Hypothalamus (tissue), 51 donors: ENCODE data around the gene DZIP1.
A peak's percentile ranks its signal among the peaks of the same experiment; 100 is the strongest.

Experiments
- DNase-seq, 51 donors: peaks; one replicate each; lab custom pipeline; 2025; lab: John Stamatoyannopoulos, UW

DZIP1 gene

DNA sequence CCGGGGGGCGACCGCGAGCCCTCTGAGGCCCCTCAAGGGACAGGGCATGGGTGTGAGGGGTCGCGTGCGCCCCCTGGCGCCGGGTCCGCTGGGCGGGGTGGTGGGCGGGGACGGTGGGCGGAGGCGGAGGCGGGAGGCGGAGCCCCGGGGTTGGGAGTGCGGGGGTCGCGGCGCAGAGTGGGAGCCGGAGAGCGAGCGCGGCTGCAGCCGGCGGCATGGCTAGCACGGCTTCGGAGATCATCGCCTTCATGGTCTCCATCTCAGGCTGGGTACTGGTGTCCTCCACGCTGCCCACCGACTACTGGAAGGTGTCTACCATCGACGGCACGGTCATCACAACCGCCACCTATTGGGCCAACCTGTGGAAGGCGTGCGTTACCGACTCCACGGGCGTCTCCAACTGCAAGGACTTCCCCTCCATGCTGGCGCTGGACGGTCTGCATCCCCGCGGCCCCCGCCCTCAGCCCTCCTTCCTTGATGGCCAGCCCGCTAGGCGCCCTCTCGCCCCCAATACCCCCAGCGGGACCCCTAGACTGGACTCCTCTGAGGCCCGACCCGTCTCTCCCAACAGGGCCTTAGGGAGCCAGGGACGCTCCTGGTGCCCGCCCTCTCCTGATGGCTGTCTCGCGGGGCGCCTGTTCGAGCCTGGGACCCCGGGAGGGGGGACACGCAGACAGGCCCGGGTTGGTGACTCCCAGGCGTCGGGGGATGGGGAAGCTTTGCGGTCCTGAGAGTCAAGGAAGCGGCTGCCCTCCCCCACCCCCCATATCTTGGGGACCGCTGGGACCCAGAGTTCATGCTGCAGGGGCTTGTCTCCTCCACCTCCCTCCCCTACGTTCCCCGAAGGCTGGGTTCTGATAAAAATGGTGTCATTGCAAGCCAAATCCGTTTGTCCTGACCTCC lies 91.7 kb downstream of the DZIP1 start, which contains the start of gene CLDN10:
TSS of gene CLDN10 (plus strand) at position 182 of the 903 bp plus-strand sequence. CDS start at position 216, 34 bp downstream.
- peak in 25 of 51 donors; percentile 2 to 55 (median 27) for DNase-seq

DNA sequence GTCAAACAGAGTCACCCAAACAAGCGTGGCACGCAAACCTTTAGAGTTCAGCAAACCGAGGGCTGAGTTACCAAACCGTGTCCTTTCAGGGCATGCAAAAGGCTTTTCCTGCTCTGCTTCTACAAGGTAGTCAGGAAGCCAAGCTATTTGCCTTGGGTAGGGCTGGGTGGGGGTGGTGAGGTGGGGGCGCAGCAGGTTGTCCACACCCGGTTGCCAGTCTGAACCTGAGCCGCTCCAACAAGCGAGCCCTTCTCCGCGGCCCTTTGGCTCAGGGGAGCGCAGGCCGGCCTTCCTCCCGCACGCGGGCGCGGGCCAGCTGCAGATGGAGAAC lies 92.3 kb downstream of the DZIP1 start:
- no peak for DNase-seq

DNA sequence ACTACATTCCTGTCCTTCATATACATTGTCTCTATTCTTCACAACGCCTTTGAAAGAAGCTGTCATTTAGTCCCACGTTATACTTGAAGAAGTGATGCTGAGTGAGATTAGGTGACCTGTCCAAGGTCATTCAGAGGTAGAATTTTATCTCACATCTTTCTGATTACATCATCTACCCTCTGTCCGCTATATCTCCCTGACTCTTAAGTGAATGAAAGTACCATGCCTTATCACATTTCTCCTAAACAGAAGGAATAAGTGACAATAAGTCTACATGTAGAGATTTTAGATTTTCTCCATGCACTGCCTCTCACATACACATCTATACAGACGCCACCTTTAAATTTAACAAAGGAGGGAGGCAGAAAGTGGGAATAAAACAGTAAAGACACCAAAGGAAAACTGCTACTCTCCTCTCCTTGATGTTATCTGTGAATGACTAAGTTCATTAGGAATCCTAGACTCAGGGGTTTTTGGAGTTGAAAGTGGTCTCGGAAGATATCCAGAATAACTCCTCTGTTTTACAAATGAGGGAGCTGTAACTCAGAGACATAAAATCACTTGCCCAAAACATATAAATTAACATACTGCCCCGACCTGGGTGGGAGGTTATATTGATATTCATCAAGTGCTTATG lies 96.9 kb downstream of the DZIP1 start:
- DNase-seq = no peak

DNA sequence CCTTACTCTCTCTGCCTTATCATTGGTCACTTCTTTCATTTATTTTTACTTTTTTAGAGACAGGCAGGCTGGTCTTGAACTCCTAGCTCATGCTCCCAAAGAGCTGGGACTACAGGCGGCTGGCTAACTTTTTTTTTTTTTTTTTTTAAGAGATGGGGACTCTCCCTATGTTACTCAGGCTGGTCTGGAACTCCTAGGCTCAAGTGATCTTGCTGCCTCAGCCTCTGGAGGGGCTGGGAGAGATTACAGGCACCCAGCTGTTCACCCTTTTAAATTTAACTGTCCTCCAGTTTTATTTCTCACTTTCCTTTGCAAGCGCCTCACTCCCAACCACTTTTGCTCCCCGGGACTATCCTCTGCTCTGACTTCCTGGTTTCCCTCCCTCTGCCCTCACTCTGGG lies 97.6 kb downstream of the DZIP1 start:
- no peak for DNase-seq

DNA sequence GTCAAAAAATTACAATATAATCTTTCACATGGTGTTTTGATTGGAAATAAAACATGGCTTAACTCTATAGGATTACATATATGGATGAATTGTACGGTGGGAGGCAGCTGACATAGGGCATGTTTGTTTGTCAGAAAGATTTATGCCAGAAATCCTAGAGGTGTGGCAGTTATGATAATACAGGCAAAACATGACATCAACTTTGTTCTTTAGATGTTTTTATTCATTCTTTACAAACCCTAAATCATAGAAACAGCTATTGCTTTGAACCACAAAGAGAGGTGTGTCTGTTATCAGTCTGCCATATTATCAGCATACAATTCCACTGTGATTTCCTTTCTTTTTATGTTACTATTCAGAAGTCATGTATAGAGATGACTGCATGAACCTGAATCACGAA lies 100.2 kb downstream of the DZIP1 start:
- no peak for DNase-seq

DNA sequence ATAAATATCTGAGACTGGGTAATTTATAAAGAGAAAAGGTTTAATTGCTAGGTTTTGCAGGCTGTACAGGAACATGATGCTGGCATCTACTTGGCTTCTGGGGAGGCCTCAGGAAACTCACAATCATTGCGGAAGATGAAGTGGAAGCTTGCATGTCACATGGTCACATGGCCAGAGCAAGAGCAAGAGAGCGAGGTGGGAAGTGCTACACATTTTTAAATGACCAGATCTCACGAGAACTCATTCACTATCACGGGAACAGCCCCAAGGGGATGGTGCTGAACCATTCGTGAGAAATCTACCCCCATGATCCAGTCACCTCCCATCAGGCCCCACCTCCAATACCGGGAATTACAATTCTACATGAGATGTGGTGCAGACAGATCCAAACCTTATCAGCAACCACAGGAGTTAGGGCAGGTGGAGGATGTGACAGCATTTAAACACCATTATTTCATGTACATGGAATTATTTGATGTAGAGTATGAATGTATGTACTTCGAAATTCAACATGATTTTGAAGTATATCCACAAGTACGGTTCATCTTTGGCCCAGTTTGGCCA lies 102.5 kb downstream of the DZIP1 start:
- DNase-seq = no peak

DNA sequence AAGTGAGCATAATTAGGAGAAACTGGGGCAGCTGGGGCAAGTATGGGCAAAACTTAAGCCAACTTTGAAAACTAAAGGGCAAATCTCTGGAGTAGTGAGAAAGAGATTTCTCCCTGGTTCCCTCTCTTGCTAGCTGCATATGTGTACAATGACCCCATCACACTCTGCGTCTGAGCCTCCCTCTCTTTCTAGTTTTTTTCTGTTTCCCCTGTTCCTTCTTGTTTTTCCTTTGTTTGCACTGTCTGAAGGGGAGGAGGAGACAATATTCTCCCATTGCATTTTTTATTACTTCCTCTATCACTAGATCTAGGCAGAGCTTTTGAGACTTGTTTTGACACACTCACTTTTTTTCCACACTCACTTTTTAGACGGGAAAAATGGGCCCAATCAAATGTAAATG lies 103.2 kb downstream of the DZIP1 start:
- DNase-seq = no peak

DNA sequence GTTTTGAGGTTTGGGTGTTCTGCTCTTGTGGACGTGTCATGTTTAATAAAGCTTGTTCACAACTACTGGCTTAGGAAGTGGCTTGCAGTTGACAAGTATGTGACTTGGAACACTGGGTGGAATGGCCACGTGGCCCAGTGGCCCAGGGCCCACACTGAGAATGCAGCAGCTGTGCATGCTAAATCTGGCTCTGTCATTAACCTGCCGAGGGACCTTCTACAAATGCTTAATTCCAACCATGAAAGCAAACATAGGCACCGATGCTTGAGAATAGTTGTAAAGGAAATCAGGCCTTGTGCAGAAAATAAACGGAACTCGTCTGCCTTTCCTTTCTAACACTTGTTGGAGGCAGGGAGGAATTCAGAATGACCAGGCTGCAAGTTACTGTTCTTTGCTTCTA lies 103.6 kb downstream of the DZIP1 start:
- DNase-seq = peak in 28 of 51 donors; percentile 3 to 70 (median 31)

DNA sequence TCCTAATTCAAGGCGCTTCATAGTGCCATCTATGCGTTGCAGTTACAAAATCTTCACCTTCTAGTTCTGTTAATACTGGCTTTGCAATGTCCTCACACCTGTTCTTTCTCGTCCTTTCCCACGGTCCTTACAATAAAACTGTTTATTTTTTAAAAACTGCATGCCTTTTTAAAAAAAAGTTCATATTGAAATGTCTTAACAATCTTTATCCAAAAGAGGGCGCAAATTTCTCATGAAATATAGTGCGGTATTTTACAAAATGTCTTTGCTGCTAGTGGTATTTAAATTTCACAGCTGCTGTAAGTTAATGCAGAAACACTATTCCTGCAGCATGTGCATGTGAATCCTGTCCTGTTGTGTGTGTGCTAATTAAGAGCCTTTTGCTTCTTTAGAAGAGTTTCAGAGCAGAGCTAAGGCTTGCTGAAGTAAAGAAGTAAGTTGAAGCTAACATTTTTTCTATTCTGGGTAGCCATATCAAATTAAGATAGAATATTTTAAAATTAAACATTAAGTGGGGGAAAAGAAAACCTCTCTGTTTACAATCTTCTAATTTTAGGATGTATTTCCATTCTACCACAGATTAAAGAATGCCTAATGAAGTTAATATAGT lies 107.8 kb downstream of the DZIP1 start:
- DNase-seq = no peak

DNA sequence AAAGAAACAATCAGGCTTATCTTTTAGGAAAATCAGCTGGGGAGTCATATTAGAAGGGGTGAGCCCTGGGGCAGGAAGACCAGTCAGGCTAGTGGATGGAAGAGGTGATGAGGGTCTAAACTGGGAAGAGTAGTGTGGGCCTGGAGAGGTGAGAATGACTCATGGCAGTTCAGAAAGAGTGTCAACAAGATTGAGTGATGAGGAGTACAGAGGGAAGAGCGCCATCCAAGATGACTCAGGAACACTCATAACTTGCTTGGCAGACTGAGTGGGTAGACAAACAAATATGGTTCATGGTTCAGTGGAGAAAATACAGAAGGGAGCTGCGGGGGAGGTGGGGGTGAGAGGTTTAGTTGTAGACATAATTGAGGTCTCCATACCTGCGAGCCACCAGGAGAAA lies 109.3 kb downstream of the DZIP1 start:
- peak in 1 of 51 donors; percentile 12 for DNase-seq

DNA sequence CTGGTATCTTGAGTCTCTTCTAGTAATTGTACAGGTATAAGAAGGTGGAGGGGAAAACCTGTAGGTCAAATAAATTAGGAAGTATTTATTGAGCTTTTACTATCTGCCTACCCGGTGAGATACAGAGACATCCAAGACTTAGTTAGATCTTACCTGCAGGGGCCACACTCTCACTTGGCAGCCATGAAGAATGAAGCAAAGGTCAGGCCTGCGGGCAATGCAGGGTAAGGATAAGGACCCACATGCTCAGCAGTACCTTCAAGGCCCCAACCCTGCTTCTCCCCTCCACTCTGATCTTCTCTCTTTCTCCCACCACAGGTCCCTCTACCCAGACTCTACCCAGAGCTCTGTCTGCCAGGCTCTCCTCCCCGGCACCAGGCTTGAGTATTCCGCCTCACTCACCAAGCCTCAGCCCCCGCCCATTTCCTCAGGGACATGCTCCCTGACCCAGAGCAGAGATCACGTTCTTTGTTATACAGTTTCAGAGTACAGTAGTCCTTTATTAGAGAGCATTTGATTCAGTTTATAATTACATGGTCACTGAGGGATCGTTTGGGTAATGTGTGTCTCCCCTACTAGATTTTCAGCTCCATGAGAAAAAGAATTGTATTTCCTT lies 110.9 kb downstream of the DZIP1 start:
- DNase-seq = no peak

DNA sequence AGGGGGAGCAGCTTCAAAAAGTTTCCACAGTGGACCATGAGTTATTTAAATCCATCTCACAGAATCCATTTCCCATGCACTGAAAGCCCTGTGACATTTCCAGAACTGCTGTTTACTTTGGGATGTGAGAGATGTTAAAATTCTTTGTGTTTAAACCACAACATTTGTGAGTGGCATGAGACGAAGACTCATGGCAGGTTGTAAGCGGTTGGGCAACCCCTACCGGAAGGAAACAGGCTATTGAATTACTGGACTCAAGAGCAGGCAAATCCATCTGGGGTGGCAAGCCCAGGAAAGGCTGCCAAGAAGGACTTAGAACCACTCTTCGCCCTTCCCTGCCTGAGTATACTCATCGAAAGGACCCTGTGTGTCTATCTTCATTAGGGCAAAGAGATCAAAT lies 114.3 kb downstream of the DZIP1 start:
- peak in 1 of 51 donors; percentile 2 for DNase-seq
